Kidney capillary endothelial cell (primary cell): ENCODE data around the gene L3MBTL4.
"Not testable (repeated sequence)": the region's sequence is repeated elsewhere in the genome, so short reads cannot be mapped to it uniquely, and the experiment has no call there.

Source experiments
- DNase-seq: peaks from one replicate; pipeline ENCODE4 v3.0.0-alpha.2; 2018; ENCODE audit warnings: low spot score

The L3MBTL4 gene

GRCh38 chr18:6414723-6415417 is at the start of gene L3MBTL4:
Gene L3MBTL4 (minus strand): TSS chr18:6414911. CDS start chr18:6311625, 103,286 bp downstream.
- no peak for DNase-seq

GRCh38 chr18:6452194-6452593 is 37.5 kb upstream of the L3MBTL4 start:
- DNase-seq: no peak

GRCh38 chr18:6449213-6449612 is 34.5 kb upstream of the L3MBTL4 start:
- DNase-seq: no peak

- no peak for DNase-seq
Measured at GRCh38 chr18:6444466-6445228, 29.9 kb upstream of the L3MBTL4 start.

GRCh38 chr18:6441200-6441599 is 26.5 kb upstream of the L3MBTL4 start:
- DNase-seq: no peak

GRCh38 chr18:6437937-6438818 is 23.5 kb upstream of the L3MBTL4 start:
- no peak for DNase-seq

GRCh38 chr18:6435731-6436130 is 21.0 kb upstream of the L3MBTL4 start:
- no peak for DNase-seq

- DNase-seq: no peak
Measured at GRCh38 chr18:6434987-6435709, 20.4 kb upstream of the L3MBTL4 start.

GRCh38 chr18:6434481-6434880 is 19.8 kb upstream of the L3MBTL4 start:
- DNase-seq: no peak

- no peak for DNase-seq
Measured at GRCh38 chr18:6431659-6432318, 17.1 kb upstream of the L3MBTL4 start.

- DNase-seq: no peak
Measured at GRCh38 chr18:6428851-6429395, 14.2 kb upstream of the L3MBTL4 start.

GRCh38 chr18:6427286-6427685 is 12.6 kb upstream of the L3MBTL4 start:
- no peak for DNase-seq

GRCh38 chr18:6423289-6423688 is 8.6 kb upstream of the L3MBTL4 start:
- no peak for DNase-seq

GRCh38 chr18:6414118-6414722 is 491 bp downstream of the L3MBTL4 start:
- no peak for DNase-seq

- no peak for DNase-seq
Measured at GRCh38 chr18:6413579-6414117, 1.1 kb downstream of the L3MBTL4 start.

- DNase-seq: no peak
Measured at GRCh38 chr18:6412933-6413472, 1.7 kb downstream of the L3MBTL4 start.

- no peak for DNase-seq
Measured at GRCh38 chr18:6411382-6411781, 3.3 kb downstream of the L3MBTL4 start.

GRCh38 chr18:6409933-6410332 is 4.8 kb downstream of the L3MBTL4 start:
- no peak for DNase-seq

- DNase-seq: not testable (repeated sequence)
Measured at GRCh38 chr18:6408543-6408942, 6.2 kb downstream of the L3MBTL4 start.

GRCh38 chr18:6406910-6407470 is 7.7 kb downstream of the L3MBTL4 start:
- DNase-seq: no peak
